ENCODE measurements around the gene FFAR3.

Gene FFAR3

GRCh38 chr19:35362261-35363000 is 4.2 kb downstream of the FFAR3 start:
- DNase-seq (ENCODE audit: low read depth), result no peak
- H3K4me3 ChIP-seq (ENCODE audit: low read depth, low read length), result no peak overlapping the region
- no peak for TF ChIP-seq POLR2A (IDR thresholded peaks at IDR 0.05; ENCODE audit: extremely low read depth, insufficient read length)
- TF ChIP-seq MYC (IDR thresholded peaks at IDR 0.05; ENCODE audit: low read depth, low read length), result no peak
- no peak for TF ChIP-seq CTCF (IDR thresholded peaks at IDR 0.05; ENCODE audit: low read depth, low read length)
- TF ChIP-seq MAX (IDR thresholded peaks at IDR 0.05; ENCODE audit: low read depth, low read length), result no peak

DNA sequence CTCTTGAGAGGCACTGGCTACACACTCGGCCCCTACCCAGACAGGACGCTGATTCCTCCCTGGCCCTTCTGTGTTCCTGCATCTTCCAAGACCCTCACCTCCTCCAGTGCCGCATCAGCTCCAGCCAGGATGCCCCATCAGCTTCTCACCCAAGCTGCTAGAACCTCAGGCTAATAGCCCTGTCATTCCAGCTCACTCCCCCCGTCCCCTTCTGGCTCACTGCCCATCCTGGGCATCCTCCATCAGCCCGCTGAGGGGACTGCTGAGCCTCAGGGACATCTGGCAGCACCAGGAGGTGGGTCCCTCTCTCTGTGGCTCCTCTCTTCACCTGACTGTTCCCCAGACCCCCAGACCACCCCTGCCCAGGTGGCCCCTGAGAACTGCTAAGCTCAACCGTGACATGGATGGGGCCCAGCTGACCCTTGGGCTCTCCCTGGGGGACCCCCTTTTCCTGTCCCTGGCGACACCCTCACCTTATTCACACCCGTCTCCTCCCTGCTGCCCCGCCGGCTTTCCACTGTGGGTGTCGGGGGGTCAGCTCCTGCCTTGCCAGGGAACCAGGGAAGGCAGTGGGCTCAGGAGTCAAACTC is 4.8 kb downstream of the FFAR3 start:
- TF ChIP-seq MAX (IDR thresholded peaks at IDR 0.05; ENCODE audit: low read depth, low read length), result no peak
- TF ChIP-seq MYC (IDR thresholded peaks at IDR 0.05; ENCODE audit: low read depth, low read length), result no peak
- TF ChIP-seq POLR2A (IDR thresholded peaks at IDR 0.05; ENCODE audit: extremely low read depth, insufficient read length), result no peak
- TF ChIP-seq CTCF (IDR thresholded peaks at IDR 0.05; ENCODE audit: low read depth, low read length), result no peak
- no peak overlapping the region for H3K4me3 ChIP-seq (ENCODE audit: low read depth, low read length)
- no peak for DNase-seq (ENCODE audit: low read depth)

DNA sequence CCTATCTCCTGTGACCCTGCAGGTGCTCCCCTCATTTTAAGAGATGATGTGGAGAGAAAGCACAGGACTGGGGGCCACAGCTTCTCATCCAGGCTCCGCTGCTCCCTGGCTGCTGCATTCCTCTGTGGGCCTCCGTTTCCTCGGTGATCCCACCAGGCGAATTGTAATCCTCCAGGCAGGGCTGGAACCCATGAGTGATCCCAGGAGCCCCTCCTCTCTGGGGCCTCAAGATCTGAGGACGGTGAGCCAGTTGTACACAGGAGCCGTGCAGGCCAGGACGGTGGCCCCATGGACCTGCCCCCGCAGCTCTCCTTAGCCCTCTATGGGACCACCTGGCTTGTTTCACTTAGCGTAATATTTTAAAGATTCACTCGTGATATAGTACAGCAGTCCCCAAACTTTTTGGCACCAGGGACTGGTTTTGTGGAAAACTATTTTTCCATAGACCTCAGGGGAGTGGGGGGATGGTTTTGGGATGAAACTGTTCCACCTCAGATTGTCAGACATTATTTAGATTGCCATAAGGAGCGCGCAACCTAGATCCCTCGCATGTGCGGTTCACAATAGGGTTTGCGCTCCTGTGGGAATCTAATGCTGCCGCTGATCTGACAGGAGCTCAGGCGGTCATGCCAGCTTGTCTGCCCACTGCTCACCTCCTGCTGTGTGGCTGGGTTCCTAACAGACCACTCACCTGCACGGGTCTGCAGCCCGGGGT is 5.6 kb downstream of the FFAR3 start:
- TF ChIP-seq POLR2A (IDR thresholded peaks at IDR 0.05; ENCODE audit: extremely low read depth, insufficient read length) (no peak), CTCF (IDR thresholded peaks at IDR 0.05; ENCODE audit: low read depth, low read length) (no peak), MYC (IDR thresholded peaks at IDR 0.05; ENCODE audit: low read depth, low read length) (no peak), MAX (IDR thresholded peaks at IDR 0.05; ENCODE audit: low read depth, low read length) (no peak)
- no peak overlapping the region for H3K4me3 ChIP-seq (ENCODE audit: low read depth, low read length)

GRCh38 chr19:35365303-35365702 is 7.0 kb downstream of the FFAR3 start:
- no peak for DNase-seq (ENCODE audit: low read depth)
- TF ChIP-seq POLR2A (IDR thresholded peaks at IDR 0.05; ENCODE audit: extremely low read depth, insufficient read length), result no peak
- TF ChIP-seq MYC (IDR thresholded peaks at IDR 0.05; ENCODE audit: low read depth, low read length), result no peak
- no peak for TF ChIP-seq CTCF (IDR thresholded peaks at IDR 0.05; ENCODE audit: low read depth, low read length)
- no peak for TF ChIP-seq MAX (IDR thresholded peaks at IDR 0.05; ENCODE audit: low read depth, low read length)
- H3K4me3 ChIP-seq (ENCODE audit: low read depth, low read length), result no peak overlapping the region

More for the DNA sequence above, 5.6 kb downstream of the FFAR3 start:
- no peak for DNase-seq (ENCODE audit: low read depth)

DNA sequence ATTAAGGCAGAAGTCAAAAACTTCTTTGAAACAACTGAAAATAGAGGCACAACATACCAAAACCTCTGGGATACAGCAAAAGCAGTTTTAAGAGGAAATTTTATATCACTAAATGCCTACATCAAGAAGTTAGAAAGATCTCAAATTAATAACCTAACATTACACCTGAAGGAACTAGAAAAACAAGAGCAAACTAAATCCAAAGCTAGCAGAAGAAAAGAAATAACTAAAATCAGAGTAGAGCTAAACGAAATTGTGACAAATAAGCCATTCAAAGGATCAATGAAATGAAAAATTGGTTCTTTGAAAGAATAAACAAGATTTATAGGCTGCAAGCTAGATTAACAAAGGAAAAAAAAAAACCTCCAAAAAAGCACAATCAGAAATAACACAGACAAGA is 10.1 kb downstream of the FFAR3 start:
- TF ChIP-seq POLR2A (IDR thresholded peaks at IDR 0.05; ENCODE audit: extremely low read depth, insufficient read length) (no peak), MAX (IDR thresholded peaks at IDR 0.05; ENCODE audit: low read depth, low read length) (no peak), MYC (IDR thresholded peaks at IDR 0.05; ENCODE audit: low read depth, low read length) (no peak), CTCF (IDR thresholded peaks at IDR 0.05; ENCODE audit: low read depth, low read length) (no peak)
- no peak overlapping the region for H3K4me3 ChIP-seq (ENCODE audit: low read depth, low read length)
- no peak for DNase-seq (ENCODE audit: low read depth)
